Stimulated activated CD4-positive, alpha-beta T cell treated with anti-CD3 and anti-CD28 coated beads, Interleukin-12 subunit alpha, Interleukin-12 subunit beta, amount 100 ng/mL, for 4 hours (primary cell): ENCODE data around the gene WFDC13.
"Not testable (repeated sequence)": the region's sequence is repeated elsewhere in the genome, so short reads cannot be mapped to it uniquely, and the experiment has no call there.

Experiments
- DNase-seq: peaks from one replicate; pipeline ENCODE4 v3.0.0-alpha.2; 2020

Gene WFDC13

DNA sequence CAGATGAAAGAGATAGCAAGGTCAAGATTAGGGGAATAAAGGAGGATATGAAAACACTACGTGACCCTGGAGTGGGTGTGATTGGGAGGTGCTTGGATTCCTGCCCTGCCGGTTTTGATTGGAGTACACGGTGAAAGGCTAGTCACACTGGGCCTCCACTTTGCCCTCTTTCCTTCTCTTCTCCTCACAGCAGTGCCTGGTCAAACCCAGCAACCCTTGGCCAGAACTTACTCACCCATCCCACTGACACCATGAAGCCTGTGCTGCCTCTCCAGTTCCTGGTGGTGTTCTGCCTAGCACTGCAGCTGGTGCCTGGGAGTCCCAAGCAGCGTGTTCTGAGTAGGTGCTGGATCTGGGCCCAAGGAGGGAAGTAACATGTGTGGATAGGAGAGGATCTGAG is at the start of gene WFDC13:
WFDC13 (plus strand) TSS at position 166 of the 400 bp plus-strand sequence; CDS start at position 252, 86 bp downstream.
- DNase-seq = no peak

- not testable (repeated sequence) for DNase-seq
Observed at GRCh38 chr20:45657038-45657437, 44.8 kb upstream of the WFDC13 start.

GRCh38 chr20:45670139-45670538 is 31.7 kb upstream of the WFDC13 start, which contains the start of gene WFDC11:
Gene WFDC11, minus strand, starts transcription at chr20:45670239. Its CDS starts 19,639 bp downstream, at chr20:45650600.
- DNase-seq = no peak

GRCh38 chr20:45672765-45673164 is 29.1 kb upstream of the WFDC13 start:
- no peak for DNase-seq

GRCh38 chr20:45679650-45680049 is 22.2 kb upstream of the WFDC13 start:
- DNase-seq = no peak

- DNase-seq = no peak
Observed at GRCh38 chr20:45685896-45686295, 15.9 kb upstream of the WFDC13 start.

DNA sequence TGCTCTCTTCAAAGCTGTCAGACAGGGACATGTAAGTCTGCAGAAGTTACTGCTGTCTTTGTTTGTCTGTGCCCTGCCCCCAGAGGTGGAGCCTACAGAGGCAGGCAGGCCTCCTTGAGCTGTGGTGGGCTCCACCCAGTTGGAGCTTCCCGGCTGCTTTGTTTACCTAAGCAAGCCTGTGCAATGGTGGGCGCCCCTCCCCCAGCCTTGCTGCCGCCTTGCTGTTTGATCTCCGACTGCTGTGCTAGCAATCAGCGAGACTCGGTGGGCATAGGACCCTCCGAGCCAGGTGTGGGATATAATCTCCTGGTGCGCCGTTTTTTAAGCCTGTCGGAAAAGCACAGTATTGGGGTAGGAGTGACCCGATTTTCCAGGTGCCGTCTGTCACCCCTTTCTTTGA is 8.5 kb upstream of the WFDC13 start:
- not testable (repeated sequence) for DNase-seq

DNA sequence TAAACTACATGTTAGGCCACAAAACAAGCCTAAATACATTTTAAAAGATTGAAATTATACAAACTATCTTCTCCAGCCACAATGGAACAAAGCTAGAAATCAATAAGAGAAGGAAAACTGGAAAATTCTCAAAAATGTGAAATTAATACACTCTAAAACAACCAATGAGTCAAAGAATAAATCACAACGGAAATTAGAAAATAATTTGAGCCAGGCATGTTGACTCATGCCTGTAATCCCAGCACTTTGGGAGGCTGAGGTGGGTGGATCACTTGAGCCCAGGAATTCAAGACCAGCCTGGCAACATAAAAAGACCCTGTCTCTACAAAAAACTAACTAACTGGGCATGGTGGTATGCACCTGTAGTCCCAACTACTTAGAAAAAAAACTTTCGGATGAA is 6.3 kb upstream of the WFDC13 start:
- DNase-seq = no peak

GRCh38 chr20:45701104-45701503 is 734 bp upstream of the WFDC13 start:
- no peak for DNase-seq

DNA sequence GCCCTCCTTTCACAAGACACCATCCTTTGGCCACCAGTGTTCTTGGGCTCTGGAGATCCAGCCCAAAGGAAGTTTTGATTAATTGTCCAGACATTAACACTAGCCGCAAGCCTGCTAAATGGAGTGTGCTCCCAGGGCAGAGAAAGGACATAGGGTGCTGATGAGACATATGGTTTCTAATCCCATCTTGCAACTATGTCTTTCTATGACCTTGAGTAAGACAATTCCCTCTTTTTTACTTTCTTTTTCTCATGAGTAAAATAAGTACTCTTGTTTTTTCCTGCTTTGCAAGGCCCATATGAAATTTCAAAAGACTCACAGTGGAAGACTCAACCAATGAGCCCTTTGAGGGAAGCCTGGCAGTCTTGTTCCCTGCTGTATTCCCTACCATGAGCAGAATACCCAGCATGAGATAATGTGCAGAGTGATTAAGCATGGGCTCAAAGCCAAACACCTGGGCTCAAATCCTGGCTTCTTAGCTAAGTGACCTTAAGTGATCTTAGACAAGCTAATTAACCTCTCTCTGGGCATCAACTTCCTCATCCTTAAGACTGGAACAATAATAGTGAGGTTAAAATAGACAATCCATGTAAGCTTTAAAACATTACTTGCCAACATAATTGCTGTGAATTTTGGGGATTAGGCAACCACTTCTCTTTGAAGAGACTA is 3.3 kb downstream of the WFDC13 start, which contains the start of gene WFDC10B:
WFDC10B (minus strand) TSS at position 51 of the 669 bp plus-strand sequence. CDS start 19,027 bp downstream, outside the sequence.
- no peak for DNase-seq

GRCh38 chr20:45716141-45716688 is 14.4 kb downstream of the WFDC13 start:
- DNase-seq = not testable (repeated sequence)

GRCh38 chr20:45722047-45722446 is 20.2 kb downstream of the WFDC13 start, which contains the start of gene SPINT4:
Gene SPINT4, plus strand, starts transcription at chr20:45722347. Its CDS starts 21 bp downstream, at chr20:45722368.
- no peak for DNase-seq

DNA sequence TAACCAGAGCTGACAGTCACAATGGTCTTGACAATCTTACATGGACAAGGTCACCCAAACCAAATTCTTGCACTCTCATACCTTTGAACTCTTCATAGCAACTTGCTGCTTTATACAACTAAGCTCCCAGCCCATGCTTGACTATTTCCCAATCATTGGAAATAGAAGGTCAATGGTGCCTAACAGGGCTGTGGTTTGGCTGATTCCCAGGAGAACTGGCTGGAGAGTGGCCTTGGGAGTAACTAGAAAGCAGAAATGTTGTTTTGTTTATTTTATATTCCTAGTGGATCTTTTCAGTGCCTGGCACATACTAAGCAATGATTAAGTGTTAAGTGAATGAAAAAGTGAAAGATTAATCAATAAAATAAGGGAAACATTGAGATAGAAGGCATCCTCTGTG is 23.3 kb downstream of the WFDC13 start:
- no peak for DNase-seq

- DNase-seq = no peak
Observed at GRCh38 chr20:45727044-45727443, 25.2 kb downstream of the WFDC13 start.

DNA sequence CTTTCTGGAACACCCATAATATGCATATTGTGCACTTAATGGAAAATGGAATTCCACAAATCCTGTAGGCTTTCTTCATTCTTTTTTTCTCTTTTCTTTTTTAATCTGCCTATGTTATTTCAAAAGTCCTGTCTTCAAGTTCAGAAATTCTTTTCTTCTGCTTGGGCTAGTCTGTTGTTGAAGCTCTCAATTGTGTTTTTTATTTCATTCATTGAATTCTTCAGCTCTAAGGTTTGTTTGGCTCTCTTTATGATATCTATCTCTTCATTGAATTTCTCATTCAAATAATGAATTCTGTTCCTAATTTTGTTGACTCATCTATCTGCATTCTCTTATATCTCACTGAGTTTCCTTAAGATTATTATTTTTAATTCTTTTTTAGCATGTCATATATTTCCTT is 30.4 kb downstream of the WFDC13 start:
- DNase-seq = no peak

DNA sequence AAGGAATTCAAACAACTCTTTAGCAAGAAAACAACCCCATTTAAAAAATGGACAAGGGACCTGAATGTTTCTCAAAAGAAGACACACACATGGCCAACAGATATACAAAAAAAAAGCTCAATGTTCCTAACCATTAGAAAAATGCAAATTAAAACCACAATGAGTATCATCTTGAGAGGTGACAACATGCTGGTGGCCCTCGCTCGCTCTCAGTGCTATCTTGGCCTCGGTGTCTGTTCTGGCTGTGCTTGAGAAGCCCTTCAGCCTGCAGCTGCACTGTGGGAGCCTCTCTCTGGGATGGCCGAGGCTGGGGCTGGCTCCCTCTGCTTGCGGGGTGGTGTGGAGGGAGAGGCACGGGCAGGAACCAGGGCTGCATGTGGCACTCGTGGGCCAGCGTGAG is 33.7 kb downstream of the WFDC13 start:
- no peak for DNase-seq

- no peak for DNase-seq
Observed at GRCh38 chr20:45735988-45736387, 34.1 kb downstream of the WFDC13 start.

DNA sequence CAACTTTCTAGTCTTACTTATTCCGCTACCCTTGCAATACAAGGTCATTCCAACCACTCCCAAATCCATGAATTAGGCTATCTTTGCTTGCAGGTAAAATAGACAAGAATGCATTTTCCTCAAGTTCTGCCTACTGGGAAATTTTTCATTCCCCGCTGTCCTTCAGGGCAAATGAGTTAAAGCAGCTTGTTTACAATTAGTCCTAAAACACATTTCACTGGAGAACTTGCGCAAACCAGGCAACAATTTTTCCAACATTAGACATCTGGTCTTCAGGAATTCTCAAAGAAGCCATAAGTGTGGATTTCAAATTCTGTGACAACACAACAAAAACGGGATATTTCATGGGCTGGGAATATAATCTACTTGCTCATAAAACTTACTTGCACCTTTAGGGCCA is 40.8 kb downstream of the WFDC13 start:
- no peak for DNase-seq

DNA sequence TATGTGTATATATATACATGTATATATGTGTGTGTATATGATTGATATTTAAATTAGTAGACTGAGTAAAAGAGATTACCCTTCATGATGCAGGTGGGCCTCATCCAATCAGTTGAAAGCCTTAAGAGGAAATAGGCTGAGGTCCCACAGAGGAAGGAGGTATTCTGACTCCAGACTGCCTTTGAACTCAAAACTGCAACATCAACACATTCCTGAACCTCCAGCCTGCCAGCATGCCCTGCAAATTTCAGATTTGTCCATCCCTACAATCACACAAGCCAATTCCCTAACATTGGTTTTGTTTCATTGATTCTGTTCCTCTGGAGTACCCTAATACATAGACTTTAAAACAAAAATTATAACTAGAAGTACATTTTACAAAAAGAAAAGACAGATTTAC is 43.2 kb downstream of the WFDC13 start:
- no peak for DNase-seq

DNA sequence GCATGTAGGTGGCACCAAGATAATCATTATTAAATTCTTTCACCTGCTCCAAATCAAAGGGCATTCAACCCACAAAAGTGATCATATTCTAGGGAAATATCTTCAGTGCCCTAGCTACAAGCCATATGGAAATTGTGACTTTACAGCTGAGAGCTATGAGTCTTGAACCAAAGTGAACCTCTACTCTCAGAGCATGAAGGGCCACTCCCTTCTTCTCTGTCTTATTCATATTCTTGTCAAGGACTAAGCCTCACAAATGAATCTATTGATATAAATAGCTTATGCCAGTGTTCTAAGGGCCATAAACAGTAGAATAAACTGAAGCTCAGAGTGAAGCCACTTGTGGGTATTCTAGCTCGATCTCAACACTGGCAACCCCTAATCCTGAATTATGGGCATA is 49.9 kb downstream of the WFDC13 start:
- no peak for DNase-seq

DNA sequence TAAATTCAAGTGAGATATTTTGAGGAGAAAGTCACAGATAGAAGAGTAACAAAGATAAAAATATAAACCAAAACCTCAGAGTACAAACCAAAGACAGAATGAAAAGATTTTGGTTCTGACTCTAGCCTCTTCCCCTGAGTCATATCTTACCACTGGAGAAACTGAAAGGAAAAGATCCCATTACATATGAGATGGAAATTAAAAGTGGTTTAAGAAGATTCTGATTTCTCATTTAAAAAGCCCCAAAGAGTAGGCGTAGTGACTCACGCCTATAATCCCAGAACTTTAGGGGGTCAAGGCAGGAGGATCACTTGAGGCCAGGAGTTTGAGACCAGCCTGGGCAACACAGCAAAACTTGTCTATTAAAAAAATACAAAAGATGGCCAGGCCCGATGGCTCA is 50.9 kb downstream of the WFDC13 start:
- DNase-seq = no peak

DNA sequence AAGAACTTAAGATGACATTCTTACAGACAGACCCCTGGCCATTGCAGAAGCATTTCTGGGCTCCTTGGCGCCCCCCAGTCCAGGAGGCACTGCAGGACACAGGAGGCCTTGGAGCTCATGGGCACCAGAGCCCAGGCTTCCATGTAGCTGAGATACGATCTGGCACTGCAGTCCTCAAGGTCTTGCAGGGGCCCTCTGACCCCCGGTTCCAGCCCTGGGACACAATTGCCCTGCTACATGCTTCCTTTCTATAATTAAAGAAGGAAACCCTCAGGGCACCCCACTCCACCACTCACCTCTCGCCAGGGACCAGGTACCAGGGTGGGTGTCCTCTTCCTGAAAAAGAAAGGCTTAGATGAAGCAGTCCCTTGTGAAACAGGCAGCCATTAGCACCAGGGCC is 56.3 kb downstream of the WFDC13 start:
- DNase-seq = no peak
